CD4-positive, alpha-beta T cell treated with Interferon gamma for 1 hour (primary cell): Measurements from ENCODE around the gene CEP68.
"Not testable (repeated sequence)": the region's sequence is repeated elsewhere in the genome, so short reads cannot be mapped to it uniquely, and the experiment has no call there.

ENCODE experiments used
- DNase-seq: peaks from one replicate; pipeline ENCODE4 v3.0.0-alpha.2; 2020

The CEP68 gene

DNA sequence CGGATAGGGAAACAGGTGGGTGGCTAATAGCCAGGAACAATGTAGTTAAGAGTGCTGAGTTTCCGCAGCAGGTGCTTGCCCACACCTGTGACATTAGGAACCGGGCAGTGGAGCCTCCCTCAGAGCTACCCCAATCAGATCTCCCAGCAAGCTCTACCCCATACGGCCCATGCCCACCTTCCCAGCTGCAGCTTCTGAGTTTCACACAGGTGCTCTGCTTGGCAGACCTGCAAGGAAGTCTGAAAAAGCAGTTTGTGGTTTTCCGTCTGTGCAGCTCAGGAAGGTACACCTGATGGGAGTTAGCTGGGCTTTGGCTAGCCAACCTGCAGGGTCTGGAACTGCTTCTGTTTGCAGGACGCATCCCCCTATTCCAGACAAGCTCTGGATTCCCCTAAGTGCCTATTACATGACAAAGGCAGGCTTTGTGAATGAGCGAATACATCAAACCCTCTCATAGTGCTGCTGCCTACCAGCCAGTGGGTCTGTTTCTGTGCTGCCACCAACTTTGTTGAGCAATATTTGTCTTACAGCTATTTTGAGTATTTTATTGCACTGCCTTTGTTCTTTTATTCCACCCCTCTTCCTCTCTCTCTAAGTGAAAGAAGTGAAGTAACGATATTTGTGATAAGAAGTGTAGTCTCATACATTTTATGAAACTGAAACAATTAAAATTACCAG is 24.7 kb upstream of the CEP68 start:
- DNase-seq: peak; percentile 19

DNA sequence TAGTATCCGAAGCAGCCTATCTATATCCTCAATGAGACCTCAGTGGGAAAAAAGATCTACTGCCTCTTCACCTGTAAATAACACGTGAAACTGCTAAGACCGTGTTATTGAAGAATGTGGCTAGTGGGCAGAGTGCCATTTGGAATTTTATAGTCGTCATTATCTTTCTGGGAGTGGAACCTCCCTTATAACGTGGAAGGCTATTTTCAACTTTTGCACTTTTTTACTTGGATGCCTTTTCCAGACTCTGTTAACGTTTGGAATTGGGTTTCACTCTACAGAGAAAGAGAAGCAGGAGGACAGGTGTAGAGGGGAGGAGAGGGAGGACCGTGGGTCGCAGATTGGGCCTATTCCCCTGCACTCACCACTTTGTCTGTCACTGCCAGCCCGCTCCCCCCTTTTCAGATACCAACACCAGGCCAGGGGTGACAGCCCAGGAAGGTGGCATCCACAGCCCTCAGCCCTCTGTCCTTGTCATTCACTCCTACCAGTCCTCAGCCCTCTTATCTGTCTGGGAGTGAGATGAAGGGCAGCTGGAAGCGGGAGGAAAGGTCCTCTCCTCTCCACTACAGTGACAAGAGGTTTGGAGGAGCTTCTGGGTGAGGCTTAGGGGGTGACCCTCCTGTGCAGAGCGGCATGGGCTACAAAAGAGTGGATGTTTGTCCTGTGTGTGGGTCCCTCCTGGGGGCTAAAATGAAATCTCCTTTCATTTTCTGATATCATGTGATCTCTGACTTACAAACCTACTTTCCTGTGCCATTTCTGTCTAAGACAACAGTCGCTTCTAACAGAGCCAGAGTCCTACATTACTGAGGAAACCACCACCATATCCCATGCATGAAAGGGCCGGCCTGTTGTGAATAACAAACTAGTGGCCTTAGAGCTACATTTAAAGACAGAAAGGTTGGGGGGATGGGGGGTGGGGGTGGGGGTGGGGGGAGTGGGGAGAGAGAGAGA is 23.9 kb upstream of the CEP68 start:
- no peak for DNase-seq

DNA sequence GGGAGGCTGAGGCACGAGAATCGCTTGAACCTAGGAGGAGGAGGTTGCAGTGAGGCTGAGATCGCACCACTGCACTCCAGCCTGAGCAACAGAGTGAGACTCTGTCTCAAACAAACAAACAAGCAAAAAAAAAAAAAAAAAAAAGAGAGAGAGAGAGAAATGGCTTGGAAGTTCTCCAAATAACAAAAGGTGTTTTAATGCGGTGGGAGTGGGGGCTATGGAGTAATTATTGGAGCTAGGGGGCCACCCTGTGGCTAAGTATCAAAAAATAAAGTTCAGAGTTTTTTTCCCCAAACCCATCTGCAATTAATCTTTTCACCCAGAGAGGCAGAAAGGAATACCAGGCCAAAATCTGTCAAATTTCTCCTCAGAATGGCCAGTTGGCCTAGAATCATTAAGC is 23.0 kb upstream of the CEP68 start:
- no peak for DNase-seq

DNA sequence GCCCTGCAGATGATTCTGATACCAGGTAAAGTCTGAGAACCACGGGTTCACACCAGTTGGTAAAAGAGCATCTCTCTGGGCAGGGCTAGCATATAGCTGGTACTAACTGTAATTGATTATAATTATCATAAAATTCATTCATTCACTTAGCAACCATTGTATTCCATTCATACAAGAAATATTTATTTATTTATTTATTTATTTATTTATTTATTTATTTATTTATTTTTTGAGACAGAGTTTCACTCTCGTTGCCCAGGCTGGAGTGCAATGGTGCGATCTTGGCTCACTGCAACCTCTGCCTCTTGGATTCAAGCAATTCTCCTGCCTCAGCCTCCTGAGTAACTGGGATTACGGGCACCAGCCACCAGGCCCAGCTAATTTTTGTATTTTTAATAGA is 22.5 kb upstream of the CEP68 start:
- DNase-seq: not testable (repeated sequence)

DNA sequence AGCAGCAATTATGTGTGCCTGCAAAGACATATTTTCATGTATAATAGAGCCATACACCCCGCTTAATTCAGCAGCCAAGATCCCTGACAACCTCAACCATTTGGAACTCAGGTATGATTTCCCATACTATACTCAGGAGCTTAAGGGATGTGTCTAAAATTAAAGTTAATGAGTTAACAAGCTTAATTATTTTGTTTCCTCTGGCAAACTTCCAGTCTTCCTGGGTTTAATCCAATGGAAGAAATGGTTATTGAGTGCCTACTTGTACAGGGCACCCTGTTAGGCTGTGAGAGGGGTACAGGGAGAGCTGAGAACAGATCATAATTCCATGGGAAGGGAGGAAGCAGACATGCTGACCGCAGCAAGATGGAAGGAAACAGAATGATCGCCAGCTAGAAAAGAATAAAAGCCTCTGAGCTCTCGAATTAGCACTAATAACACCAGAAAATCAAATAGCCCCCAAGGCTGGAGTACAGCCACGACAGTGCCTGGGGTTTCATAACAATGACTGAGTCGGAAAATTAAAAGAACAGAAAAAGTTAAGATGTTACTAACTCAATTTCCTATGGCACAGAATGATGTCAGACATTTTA is 20.8 kb upstream of the CEP68 start:
- DNase-seq: no peak

DNA sequence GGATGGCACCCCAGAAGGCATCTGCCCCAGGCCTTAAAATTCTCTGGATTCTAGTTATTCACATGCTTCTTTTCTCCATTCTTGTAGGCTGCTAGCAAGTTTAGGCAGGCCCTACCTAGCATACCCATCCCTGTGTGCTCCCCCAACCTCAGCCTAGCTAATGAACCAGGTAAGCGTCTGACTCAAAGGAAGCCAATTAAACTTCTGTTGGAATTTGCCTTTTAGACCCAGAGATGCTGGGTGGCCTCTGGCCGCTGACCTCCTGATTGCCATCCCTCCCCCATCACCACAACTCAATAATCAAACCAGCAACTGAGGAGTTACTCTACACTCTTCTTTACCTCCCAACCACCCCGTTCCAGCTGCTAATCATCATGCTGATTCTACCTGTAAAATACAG is 19.0 kb upstream of the CEP68 start:
- no peak for DNase-seq

DNA sequence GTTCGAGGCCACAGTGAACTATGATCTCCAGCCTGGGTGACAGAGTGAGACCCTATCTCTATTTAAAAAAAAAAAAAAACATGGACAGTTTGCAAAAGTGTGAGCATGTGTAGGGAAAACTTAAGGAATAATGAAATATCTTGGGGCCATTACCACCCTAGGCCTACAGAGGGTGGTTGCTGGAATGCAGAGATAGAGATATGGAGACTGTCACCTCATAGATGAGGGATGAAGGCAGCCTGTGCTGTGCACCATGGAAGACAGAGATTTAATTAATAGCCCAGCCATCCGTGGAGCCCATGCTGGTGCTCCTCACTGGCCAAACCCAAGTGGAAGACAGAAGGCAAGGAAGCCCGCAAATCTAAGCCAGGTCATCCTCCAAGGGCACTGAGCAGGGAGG is 16.6 kb upstream of the CEP68 start:
- DNase-seq: no peak

DNA sequence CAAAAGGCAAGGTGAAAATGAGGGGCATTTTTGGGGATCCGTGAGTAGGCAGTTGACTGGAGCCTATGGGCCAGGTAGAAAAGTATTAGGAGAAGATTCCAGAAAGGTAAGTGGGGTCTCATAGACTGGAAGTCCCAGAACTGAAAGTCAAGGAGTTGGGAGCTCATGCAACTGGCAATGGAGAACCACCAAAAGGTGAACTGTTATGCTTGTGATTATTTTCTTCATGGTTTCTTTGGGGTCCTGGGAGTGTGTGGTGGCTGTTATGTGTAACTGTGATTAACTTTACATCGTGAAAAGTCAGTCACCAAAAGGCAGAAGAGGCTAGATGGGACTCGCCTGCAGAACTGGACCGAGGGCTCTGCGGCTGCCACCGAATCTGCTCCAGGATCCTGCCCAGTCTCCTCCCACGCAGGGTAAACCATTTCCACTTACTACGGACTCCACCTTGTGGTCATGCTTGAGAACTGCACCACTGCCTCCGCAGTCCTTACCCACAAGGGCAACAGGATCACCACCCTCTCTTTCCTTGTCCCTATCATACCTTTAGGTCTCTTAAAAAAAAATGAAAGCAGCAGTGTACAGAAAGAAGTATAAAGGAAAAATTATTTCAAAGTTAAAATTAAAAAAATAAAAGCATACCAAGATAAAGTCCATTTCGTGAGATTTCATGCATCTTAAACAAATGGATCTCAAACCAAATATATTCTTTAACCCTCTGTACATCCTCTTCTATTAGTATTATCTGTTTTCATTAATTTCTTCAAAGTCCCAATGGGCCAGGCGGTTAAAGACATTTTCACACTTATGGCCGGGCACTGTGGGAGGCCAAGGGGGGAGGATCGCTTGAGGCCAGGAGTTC is 15.6 kb upstream of the CEP68 start:
- peak; percentile 77 for DNase-seq

DNA sequence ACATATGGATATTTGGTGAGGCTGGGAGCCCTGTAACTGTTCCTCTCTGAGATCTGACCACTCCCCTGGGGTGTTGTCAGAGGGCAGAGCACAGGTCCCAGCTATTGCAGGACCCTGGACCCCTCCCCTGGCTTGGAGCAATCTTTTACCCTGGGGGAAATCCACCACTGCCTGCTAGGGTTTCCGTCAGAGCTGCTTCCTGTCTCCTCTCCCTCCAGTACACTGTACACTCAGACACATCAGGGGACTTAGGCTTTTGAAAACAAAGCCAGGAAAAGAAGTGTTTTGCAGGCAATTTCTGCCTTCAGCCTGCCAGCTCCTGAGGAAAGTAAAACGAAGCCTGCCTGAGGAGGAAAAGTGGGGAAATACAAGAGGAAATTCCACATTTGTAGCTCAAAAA is 13.2 kb upstream of the CEP68 start:
- no peak for DNase-seq

DNA sequence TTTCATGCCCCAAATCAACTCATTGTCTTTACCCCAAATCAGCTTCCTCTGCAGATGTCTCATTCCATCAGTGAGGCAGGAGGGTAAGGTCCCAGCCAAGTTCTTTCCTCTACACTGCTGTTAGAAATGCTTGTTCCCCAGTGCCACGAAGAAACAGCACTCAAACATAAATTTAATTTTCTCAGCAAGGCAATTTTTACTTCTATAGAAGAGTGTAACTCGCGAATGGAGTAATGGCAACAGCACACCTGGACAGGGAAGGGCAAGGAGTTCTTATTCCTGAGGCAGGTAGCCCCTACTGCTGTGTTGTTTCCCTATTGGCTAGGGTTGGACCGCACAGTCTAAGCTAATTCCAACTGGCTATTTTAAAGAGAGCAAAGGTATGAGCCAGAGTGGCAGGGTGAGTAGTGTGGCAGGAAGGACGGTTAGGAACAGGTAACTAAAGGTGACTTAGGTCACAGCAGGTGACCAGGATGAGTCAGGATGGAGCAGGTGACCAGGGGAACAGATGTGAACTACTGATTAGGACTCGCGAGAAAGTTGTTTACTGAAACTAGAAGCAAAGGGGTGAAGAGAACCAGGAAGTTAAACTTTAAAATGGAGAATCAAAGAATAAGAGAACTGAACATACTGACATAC is 12.0 kb upstream of the CEP68 start:
- DNase-seq: no peak

DNA sequence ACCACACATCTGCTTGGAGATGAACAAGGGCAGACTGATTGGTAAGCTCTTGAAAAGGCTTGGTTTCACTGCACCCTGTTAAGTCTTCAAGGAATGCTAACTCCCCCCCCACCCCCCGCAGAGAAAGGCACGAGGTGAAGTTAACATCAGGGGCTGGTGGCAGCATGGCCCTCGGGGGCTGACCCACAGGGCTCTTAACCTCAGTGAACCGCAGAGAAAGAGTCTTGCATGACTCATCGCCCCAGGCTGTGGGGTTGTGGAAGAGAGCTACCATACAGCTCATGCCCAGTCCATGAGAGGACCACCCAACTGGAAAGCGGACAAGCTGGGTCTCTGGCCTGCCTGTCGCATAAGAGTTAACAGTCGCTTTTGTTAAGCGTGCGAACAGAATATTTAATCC is 10.6 kb upstream of the CEP68 start:
- DNase-seq: no peak

DNA sequence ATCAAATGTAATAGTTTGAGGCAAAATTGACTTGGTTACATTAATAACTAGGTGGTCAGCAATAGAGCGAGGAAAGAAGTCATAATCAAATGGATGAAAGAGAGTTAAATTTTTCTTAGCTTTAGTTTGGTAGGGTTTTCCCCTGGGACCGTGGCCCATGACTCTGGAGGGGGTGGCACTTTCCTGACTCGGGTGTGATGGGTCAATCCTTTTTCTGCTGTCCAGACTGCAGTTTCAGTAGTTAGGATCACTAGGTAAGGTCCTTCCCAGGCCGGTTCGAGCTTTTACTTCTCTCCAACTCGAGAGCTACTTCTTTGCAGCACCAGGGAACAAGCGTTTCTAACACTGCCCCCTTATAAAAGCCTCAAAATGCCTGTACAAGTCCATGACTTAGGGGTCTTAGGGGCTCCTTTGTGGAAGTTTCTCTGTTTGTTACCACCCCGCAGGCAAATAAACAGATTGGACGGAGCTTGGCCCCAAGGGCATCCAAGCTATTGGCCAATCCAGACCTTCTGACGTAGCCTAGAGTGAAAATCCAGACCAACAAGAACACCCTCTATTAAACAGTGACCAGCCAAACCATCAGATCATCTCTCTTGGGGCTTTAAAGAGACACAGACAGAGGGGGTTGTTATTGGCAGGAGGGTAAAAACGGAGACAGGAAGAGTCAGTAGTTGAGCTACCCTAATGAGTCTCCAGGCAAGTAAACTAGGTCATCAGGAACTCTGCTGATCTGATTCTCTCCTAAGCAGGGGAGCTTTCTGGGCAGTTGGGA is 9.4 kb upstream of the CEP68 start:
- no peak for DNase-seq

DNA sequence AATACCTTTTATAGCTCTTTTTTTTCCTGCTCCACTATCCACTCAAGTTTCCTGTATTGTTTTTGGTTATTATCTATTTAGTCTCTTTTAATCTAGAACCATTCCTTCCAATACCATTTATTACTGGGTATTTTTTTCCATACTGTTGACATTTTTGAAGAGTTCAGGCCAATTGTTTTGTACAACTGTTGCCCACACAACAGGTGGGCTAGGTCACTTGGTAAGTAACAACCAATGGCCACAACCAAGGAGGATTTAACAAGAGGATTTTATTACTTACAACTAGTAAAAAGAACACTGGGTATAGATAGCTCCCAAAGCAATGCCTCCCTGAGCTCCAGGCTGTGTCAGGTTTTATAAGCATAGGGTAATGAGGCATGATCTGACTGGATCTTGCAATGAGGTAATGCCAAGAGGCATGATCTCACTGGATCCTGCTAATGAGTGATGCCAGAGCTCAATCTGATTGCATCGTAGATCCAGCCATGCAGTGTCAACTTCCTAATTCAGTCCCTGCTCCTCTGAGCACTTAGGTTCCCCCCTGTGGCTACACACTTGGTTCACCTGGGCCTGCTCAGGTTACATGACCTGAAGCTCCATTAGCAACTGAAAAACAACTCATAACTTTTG is 7.1 kb upstream of the CEP68 start:
- DNase-seq: no peak

DNA sequence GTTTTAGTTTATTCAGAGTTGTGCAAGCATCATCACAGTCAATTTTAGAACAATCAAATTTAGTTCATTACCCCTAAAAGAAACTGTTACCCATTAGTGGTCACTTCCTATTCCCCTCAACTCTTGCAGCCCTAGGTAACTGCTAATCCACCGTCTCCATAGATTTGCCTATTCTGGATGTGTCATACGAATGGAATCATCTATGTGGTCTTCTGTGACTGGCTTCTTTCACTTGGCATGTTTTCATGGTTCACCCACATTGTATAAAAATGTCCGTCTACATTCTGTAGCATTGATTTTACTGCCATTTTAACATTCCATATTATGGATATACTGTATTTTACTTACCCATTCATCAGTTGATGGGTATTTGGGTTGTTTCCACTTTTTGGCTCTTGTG is 5.3 kb upstream of the CEP68 start:
- no peak for DNase-seq

DNA sequence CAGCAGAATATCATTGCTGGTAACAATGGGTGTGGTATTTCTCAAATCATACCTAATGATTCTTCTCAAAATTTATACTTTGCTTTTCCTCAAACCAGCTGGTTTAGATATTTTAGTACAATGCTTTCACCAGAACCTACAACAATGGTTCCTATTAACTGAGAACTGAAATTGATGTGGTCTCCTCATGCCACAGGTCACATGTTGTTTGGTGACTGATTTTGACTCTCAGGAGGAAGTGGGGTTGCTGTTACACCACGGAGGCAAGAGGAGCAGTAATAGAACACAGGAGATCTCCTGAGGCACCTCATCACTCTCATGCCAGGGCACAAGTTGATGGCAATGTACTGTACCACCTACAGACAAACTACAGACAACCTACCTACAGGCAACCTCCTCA is 3.0 kb upstream of the CEP68 start:
- peak; percentile 55 for DNase-seq

DNA sequence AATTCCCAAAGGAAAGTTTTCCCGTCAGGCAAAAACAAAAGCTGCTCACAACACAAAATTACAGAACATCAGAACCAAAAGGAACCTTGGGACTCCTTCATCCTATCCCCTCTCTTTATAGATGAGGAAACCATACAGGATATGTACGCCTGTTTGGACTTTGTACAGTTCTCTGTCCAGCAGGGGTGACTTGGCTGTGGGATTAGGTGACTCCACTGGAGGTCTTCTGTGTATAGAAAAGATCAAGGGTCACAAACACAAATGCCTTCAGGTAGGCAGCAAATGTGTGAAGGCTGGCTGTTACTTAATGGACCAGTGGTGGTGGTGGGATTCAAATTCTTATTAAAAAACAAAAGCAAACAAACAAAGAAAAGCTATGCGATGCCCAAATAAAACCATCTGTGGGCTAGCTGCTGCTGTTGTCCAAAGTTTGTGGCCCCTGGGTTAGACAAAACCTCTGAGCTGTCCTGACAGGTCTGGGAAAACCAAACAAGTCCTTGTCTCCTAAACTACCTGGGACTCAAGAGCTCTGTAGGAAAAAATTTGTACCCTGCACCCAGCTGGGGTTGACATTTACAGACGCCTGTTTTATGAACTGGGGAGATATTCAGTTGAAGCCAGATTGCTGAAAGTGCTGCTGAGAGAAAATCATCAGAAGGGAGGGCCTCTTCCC is 1.3 kb upstream of the CEP68 start:
- no peak for DNase-seq

DNA sequence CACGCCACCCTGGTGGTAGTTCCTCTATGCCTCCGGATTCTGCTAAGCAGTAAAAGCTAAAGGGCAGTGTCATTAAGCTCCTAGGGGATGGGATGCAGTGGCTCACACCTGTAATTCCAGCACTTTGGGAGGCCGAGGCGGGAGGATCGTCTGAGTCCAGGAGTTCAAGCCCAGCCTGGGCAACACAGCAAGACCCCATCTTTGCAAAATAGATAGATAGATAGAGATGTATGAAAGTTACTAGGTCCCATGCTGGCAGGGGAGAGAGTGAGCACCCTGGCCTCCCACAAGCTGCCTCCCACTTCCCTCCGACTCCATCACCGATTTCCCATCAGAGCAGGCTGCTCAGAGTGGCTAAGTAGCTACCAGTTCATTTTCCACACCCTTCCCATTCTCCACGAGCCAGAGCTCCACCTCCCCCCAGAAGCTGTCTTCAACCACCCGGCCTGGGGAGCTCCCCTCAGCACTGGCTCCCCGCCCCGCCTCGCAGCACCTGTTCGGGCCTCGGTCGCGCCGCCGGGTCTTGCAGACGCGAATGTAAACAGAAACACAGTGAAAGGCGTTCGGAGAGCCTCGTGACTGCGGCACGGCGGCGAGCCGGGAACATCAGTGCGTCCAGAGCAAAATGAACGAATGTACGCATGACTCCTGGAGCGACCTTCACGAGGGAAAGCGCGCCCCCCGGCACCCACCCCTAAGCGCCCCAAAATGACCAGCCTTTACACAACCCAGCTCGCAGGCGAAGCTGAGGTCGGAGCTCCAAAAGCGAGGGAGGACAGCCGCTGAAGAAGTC is 598 bp upstream of the CEP68 start:
- peak; percentile 63 for DNase-seq

DNA sequence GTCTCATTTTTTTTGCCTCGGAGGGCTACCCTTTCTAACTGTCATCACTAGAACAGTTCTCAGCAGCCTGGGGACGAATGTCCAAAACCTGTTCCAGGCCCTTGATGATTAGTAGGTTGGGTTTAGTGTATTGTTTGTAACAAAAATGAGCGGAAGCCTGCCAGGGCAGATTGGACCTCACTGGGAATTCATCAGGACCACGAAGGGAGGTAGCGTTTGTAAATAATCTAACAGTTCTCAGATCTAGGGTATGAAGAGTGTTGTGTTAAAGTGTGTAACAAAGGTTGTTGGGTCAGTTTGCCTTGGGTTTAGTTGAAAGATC is 799 bp downstream of the CEP68 start:
- DNase-seq: no peak

DNA sequence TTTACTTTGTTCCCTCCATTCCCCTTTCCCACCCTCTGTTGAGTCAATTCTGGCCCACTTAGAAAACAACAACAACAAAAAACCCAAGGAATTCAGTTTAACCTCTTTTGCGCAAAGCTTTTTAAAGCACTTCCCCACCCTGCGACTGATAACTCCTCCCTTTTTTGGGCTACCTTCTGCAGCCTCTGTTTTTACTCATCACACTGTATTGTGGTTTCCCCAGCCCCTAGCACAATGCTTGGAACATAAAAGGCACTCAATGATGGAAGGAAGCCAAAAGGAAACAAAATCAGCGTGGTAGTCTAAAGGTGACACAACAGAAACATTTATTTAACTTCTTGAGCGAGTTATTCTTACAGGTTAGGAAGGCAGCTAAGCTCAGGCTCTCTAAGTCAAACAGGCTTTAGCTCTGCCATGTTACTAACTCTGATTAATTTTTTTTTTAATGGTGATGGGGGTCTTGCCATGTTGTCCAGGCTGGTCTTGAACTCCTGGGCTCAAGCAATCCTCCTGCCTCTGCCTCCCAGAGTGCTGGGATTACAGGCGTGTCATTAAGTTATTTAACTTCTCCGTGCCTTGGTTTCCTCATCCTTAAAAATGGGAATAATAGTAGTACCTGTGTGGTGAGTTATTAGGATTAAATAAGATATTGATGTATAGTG is 1.3 kb downstream of the CEP68 start:
- peak; percentile 47 for DNase-seq
